ENCODE measurements around the gene RNU6-1.

Gene RNU6-1

GRCh38 chr15:67820122-67820991, 19.5 kb downstream of the RNU6-1 start:
- no peak for DNase-seq

DNA sequence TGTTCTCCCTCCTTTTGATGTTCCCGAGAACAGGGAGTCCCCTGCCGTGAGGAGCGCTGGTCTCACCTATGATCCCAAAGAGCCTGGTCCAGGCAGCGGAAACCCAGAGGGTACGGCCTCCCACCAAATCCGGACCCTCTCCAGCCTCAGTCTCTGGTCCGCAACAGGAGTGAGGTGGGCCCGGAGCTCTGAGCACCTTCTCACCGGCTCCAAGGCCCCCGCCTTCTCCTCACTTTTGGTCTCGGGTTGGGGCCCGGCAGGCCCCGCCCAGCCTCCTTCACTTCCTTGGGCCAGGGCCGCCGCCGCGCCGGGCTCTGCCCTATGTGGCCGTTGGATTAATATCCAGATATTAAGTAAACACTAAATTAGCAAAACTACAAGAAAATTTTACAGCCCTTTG, 20.2 kb downstream of the RNU6-1 start:
- no peak for DNase-seq

- DNase-seq = no peak
Measured at GRCh38 chr15:67818464-67818863, 21.4 kb downstream of the RNU6-1 start.

GRCh38 chr15:67816668-67817067, 23.2 kb downstream of the RNU6-1 start:
- DNase-seq = no peak

DNA sequence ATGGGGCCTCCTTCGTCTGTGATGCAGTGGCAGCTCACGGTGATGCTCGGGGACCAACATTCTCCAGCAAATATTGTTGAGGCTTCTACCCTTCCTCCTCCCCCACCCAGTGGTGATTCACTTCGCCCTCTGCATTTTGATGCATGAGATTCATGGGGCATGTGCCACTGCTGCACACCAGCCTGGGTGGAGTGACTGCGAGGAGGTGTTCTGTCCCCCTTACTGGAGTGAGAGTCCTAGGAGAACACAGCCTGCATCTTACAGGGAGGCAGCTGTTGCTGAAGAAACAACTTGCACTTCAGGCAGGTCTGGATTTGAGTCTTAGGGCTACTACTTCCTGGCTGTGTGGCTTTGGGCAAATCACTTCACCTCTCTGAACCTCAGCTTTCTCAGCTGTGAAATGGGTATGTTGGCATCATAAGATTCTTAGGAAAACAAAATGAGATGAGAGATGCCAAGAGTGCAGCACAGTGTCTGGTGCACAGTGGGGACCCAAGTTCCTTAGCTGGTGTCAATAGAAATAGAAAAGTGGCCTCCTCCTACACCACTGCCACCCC, 24.7 kb downstream of the RNU6-1 start:
- DNase-seq = no peak

DNA sequence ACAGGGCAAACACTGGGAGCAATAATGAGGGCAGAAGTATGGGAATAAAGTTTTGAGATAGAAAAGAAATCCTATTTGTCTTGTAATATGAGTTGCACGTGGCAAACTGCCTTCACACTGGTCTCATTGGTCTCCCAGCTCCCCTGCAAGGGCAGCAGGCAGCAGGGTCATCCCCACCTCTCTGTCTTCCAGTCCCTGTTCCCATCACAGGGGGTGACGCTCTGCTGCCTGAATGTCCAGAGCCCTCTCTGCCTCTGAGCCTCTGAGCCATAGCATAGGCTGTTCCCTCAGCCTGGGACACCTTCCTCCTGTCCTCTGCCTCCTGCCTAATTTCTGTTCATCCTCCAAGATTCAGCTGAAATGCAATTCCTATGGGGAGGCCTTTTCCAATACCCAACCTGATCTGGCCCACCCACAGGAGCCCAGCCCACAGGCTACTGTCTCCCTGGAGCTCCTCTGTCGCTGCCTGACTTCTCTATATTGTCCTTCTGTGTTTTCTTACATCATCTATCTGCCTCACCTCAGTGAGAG, 26.7 kb downstream of the RNU6-1 start:
- DNase-seq = no peak

GRCh38 chr15:67812241-67812644, 27.6 kb downstream of the RNU6-1 start:
- DNase-seq = no peak

DNA sequence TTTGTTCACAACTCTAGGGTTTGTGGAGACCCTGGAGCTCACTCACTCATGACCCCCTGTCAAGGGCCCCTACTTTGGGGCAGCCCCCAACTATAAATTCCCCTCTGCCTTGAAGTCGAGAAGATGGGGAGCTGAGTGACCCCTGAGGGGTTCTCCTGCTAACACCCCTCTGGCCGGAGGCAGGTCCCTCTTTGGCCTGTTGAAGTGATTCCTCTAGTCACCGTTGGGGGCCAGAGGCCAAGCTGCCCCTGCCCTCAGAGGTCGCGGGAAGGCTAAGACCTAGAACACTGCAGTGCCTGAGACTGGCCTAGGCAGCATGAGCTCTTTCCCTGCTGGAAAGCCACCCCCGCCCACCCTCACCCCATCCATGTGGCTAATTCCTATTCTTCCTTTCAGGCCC, 30.0 kb downstream of the RNU6-1 start:
- DNase-seq = no peak

GRCh38 chr15:67809441-67809840, 30.4 kb downstream of the RNU6-1 start:
- no peak for DNase-seq

DNA sequence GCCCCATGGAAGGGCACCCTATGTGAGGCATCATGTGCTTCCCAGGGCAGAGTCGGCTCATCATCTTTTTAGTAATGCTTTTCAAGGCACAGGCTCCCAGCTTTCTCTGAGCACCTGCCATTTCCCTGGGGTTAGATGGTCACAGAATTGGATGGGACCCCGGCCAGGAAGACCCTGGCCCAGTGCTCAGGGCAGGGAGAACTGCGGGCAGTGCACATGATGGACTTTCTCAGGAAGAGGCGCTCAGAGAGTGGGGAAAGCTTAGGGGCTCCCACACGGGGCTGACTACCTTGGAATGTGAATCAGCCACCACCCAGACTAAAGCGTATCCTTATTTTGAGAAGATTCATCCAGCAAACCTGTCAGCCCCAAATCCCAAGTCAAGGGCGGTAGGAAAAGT, 31.0 kb downstream of the RNU6-1 start:
- no peak for DNase-seq

GRCh38 chr15:67807836-67808235, 32.0 kb downstream of the RNU6-1 start:
- no peak for DNase-seq

GRCh38 chr15:67807141-67807540, 32.7 kb downstream of the RNU6-1 start:
- no peak for DNase-seq

DNA sequence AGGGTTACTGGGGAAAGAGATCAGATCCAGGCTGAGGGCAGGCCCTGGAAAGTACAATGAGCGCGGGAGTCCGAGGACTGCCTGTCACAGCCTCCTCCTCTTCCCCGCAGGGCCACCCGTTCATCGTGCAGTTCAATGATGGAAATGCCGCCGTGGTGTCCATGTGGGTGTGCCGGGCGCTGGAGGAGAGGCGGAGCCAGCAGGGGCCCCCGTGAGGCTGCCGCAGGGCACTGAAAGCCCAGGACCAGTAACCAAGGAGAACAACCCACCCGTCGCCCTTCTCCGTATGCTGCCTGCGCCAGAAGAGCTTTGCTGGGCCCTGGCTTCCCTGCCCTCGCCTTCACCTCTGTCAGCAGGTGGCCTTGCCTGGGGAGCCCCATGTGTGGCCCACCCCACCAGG, 33.3 kb downstream of the RNU6-1 start:
- no peak for DNase-seq

DNA sequence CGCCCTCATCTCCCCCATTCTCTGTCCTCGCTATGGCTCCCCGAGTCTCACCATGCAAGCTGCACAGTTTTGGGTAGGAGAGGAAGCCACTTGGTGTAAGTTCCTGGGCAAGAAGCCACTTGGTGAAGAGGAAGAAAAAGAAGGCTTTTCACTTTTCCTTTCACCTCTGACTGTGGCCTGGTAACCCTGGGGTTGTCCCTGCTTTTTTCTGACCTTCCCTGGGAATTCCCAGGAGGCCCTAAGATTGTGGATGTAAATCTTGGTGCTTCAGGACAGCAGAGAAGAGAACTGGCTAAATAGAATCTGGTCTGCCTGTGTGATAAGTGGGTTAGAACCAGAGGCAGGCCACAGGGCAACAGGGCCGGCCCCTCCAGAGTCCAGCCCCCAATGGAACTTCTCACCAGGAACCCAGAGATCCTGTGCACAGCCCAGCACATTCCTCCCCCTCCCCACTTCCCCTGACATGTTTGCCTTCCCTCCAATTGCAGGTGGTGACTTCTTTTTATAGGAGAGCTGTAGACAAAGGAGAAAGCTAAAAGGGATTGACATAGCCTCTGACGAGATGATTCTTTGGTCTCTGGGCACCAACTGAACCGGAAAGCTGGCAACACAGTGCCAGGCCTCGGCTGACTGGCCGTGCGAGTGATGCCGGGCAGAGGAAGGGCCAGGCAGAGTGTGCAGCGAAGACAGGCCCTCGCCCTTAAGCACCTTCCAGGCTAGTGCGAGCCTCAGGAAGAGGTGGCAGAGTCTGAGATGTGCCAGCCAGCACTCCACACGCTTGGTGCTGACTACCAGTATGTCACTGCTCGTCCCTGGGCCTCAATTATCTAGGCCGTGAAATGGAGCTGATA, 34.0 kb downstream of the RNU6-1 start:
- no peak for DNase-seq

- no peak for DNase-seq
Measured at GRCh38 chr15:67805008-67805665, 34.7 kb downstream of the RNU6-1 start.

DNA sequence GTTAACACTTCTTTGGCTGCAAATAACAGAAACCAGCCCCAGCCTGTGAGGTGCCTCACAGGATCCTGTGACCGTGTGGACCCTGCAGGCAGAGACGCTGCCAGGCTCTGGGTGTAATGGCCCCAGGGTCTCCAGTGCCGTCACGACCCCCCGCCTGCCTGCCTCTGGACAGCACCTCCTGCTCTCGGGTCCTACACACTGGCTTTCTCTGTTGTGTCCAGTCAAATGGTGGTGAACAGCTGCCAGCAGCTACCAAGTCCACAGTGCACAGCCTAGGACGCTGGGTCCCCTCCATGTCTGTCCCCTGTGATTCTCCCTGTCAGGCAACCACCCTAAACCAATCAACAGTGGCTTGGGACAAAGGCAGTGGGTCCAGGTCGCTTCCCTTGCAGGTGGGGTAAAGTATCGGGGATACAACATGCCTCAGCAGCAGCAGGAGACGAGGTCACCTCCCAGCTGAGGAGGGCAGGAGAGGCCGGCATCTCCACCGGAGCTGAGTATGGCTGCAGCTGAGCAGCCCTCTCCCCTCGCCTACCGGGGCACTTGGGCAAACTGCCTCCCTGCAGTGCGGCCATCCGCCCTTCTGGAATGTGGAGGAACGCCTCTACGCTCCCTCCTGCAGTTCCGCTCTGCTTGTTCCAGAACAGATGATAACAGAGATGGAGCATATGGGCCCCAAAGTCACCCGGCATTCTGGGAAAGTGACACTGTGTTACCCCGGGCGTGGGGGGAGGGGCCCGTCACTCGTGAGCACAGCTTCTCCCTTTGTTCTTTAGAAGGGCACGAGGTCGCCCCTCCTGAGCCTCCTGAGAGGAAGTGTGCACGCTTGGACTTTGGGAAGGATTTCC, 35.6 kb downstream of the RNU6-1 start:
- DNase-seq = no peak

- no peak for DNase-seq
Measured at GRCh38 chr15:67803299-67803698, 36.5 kb downstream of the RNU6-1 start.

DNA sequence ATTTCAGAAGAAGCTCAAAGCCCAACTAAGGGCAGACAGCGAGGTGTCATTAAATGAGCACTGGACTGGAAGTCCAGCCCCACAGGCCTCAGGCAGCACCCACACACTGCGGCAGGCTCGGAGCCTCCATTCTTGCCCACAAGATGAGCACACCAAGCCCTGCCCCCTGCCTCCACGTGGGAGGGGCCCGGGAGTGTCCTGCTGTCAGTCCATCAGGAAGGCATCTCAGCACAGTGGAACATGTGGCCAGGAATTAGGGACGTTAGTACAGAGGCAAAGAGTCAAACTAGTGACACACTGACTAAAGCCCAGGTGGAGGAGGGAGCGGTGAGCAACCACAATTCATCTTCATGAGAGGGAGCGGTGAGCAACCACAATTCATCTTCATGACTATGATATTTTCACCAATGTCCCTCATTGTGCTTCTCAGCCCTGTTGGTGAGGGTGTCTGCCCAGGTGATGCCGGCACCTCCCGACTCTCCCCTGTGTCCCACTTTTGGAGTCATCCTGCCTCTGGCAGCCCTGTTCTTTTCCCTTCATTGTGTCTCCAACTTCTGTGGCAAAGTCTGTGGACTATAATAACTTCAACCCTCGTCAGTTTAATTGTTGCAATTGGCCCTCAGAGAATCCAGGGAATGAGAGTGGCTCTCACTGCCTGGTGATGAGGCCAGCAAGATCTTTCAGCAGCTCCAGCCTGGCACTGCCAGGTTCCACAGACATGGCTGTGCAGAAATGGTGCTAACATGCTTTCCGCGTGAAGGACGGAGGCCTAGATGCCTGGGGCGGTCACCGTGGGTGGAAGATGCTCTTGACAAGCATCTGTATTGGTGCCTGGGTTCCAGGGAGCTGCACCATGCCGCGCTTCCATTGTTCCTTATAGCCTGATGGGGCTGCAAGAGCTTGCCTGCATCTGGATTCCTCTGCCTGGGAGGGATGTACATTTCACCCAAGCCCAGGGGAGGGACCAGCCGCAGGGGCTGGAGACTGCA, 37.6 kb downstream of the RNU6-1 start:
- no peak for DNase-seq

- DNase-seq = no peak
Measured at GRCh38 chr15:67801142-67801541, 38.7 kb downstream of the RNU6-1 start.

DNA sequence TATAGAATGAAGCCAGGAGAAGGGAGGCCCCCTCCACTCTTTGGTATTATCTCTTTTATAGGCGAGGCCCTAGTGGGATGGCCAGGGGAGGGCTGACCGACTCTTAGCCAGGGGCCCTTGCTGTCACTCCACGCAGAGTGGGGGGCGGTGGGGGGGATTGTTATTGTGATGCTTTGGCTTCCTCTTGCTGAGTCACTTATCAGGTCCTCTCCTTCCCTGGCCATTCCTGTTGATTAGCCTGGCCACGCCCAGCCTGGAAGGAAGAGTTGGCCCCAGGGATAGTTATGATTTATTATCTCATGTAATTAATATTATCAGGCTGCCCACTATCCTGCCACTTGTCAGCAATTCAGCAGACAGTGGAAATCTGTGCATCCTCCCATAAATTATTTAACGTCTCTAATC, 40.0 kb downstream of the RNU6-1 start:
- no peak for DNase-seq

Data from NCI-H187 treated with DMSO at 0.1 percent for 48 hours (cell line).